Measurements from ENCODE around the gene WHRN. TPM values are rescaled to one million over a fixed set of nuclear protein-coding genes. Genes with fewer than 3 reads are reported as not detected.

WHRN gene
- total and polyA plus RNA-seq, 9 of the 15 experiments (the other 6 are each of a cell fraction or from before 2014, with no cell fraction given) = 0.31 to 14.1 (median 3.0) TPM

DNA sequence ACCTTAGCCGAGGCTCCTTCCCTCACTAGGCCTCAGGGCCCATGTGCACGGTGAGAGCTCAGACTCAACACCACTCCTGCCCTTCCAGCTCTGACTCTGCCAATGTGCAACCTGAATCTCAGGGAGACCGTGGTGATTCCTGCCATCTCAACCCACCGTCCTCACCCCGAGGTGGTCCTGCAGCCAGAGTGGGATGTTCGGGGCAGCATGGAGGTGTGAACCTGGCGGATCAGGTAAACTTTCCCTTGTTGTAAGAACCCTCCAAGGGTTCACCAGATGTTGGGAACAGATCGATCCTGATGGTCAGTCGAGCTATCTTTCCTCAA, 117.0 kb downstream of the WHRN start (continued):
- TF ChIP-seq RBM17 (IDR thresholded peaks at IDR 0.05; ENCODE audit: borderline replicate concordance, low read depth, low read length) = no peak
- TF ChIP-seq, protein P1, sequence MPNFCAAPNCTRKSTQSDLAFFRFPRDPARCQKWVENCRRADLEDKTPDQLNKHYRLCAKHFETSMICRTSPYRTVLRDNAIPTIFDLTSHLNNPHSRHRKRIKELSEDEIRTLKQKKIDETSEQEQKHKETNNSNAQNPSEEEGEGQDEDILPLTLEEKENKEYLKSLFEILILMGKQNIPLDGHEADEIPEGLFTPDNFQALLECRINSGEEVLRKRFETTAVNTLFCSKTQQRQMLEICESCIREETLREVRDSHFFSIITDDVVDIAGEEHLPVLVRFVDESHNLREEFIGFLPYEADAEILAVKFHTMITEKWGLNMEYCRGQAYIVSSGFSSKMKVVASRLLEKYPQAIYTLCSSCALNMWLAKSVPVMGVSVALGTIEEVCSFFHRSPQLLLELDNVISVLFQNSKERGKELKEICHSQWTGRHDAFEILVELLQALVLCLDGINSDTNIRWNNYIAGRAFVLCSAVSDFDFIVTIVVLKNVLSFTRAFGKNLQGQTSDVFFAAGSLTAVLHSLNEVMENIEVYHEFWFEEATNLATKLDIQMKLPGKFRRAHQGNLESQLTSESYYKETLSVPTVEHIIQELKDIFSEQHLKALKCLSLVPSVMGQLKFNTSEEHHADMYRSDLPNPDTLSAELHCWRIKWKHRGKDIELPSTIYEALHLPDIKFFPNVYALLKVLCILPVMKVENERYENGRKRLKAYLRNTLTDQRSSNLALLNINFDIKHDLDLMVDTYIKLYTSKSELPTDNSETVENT (CRISPR knock-in tag; IDR thresholded peaks at IDR 0.05) = no peak
- no peak for TF ChIP-seq ZNF41 (CRISPR knock-in tag; conservative IDR thresholded peaks at IDR 0.05)
- no peak for TF ChIP-seq RB1 (IDR thresholded peaks at IDR 0.05; ENCODE audit: low read depth)
- no peak for TF ChIP-seq ATF2 (CRISPR knock-in tag; IDR thresholded peaks at IDR 0.05)
- TF ChIP-seq ZNF445 (CRISPR knock-in tag; IDR thresholded peaks at IDR 0.05; ENCODE audit: low read depth) = no peak

DNA sequence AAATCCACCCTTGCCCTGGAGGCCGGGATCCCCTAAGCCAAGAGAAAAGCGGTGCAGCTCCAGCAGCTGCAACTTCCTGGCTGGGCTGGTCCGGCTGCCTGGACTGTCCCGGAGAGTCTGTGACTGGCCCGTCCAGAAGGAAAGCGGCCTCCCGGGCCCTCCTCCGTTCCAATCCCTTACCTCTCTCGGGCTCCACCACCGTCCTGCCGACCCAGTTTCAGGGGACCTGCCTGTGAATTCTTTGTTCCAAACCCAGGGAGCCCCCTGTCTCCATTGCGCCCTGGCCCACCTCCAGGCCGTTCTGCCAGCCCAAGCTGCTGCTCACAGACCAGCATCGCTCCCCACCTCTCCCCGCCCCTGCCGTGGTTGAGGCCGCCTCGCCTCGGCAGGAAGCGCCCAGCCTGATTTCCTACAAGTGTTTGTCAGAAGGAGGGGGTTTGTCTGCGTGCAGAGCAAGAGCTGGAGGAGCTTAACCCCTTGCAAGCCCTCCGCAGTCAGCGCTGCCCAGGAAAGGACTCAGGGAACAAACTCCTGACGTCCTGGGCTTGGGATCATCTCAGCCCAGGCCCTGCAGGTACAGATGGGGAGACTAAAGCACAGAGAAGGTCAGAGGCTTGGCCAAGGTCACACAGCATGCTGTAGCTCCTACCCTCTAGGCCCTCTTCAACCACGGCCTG, 117.5 kb downstream of the WHRN start, which contains the start of gene AKNA:
TSS of gene AKNA (minus strand) at position 303 of the 677 bp plus-strand sequence. CDS start 6,649 bp downstream, outside the sequence.
- Histone ChIP-seq H3K4me1 (replicated peaks in 1 of 2; ENCODE audit: control insufficient read depth in 2 of 2, insufficient read depth in 2 of 2, low read length in 2 of 2) (peaks cover 6 to 9% of the 10 kb centered on the region in 2 experiments; a peak in 4 of 5 replicates), H3K9ac (ENCODE audit: insufficient read depth in 1 of 2, low read depth in 2 of 2, low read length in 2 of 2) (peak within 1 kb of the TSS in 1 of 2 experiments; percentile 32; a peak in 1 of 4 replicates), H3K9me1 (ENCODE audit: control insufficient read depth, insufficient read depth, low read length) (no peaks in the 10 kb centered on the region), H3K36me3 (ENCODE audit: control insufficient read depth, insufficient read depth, low read length) (no peaks in the 10 kb centered on the region), H3K4me3 (no peak within 1 kb of the TSS), H3K79me2 (ENCODE audit: control insufficient read depth, insufficient read depth, low read length) (no peaks in the 10 kb centered on the region), H4K20me1 (replicated peaks; ENCODE audit: control insufficient read depth, insufficient read depth, low read length) (peaks cover 30% of the 10 kb centered on the region), H3K4me2 (ENCODE audit: insufficient read depth, low read length) (no peak within 1 kb of the TSS), H3K27me3 (ENCODE audit: control insufficient read depth in 2 of 2, insufficient read depth in 2 of 2, low read length in 2 of 2) (no peaks in the 10 kb centered on the region), H3K27ac (ENCODE audit: extremely low read depth, low read depth, low read length) (no peak within 1 kb of the TSS), H2AFZ (ENCODE audit: low read depth, low read length) (no peak within 1 kb of the TSS), H3K9me3 (replicated peaks; ENCODE audit: control insufficient read depth, insufficient read depth, low read depth, low read length) (no peaks in the 10 kb centered on the region)
- in situ Hi-C loops (cut with MboI) (no loop called here), intact Hi-C loops (cut with micrococcal nuclease) (no loop called here)
- CTCF ChIA-PET (ENCODE audit: low intra/inter-chr PET ratio) = no interaction called here
- ATAC-seq = no peak
- no TSS peak for BruUV-seq (replicated peaks)
- WGBS (ENCODE audit: insufficient coverage, low coverage, missing lambda C conversion rate) = 70% methylated on average over 19 of the region's 25 CpGs
- no peak for DNase-seq (ENCODE audit: extremely low read depth in 1 of 4, low spot score in 3 of 4)
- FAIRE-seq = no peak
- POLR2A ChIA-PET = interaction anchor here (0.8 to 5.1 kb wide), 6 partner anchors 8 to 223 kb away, joined by 3 to 30 read pairs (median 4); partner anchors contain the start of gene TMEM268
- peak; percentile 63 for TF ChIP-seq ZFP36 (IDR thresholded peaks at IDR 0.05; ENCODE audit: low read depth, low read length, partially characterized antibody)
- TF ChIP-seq ZNF263 (CRISPR knock-in tag; IDR thresholded peaks at IDR 0.05; ENCODE audit: borderline replicate concordance) = no peak
- TF ChIP-seq ZKSCAN8 (CRISPR knock-in tag; IDR thresholded peaks at IDR 0.05) = no peak
- no peak for TF ChIP-seq GABPB2 (CRISPR knock-in tag; conservative IDR thresholded peaks at IDR 0.05)
- no peak for TF ChIP-seq ATF1 (CRISPR knock-in tag; IDR thresholded peaks at IDR 0.05)
- TF ChIP-seq ATF1 (tag; IDR thresholded peaks at IDR 0.05) = no peak
- TF ChIP-seq SUPT5H (IDR thresholded peaks at IDR 0.05) = no peak
- TF ChIP-seq FOXO4 (CRISPR knock-in tag; IDR thresholded peaks at IDR 0.05) = no peak
- TF ChIP-seq SMAD3 (CRISPR knock-in tag; conservative IDR thresholded peaks at IDR 0.05) = no peak
- no peak for TF ChIP-seq ZNF584 (CRISPR knock-in tag; IDR thresholded peaks at IDR 0.05; ENCODE audit: low read depth)
- TF ChIP-seq SPI1 (IDR thresholded peaks at IDR 0.05; ENCODE audit: borderline replicate concordance, low read depth, low read length) = no peak
- TF ChIP-seq RBM22 (IDR thresholded peaks at IDR 0.05; ENCODE audit: low read depth, low read length, poor library complexity, severe bottlenecking) = peak; percentile 55

Data from K562 (cell line).